Stimulated activated CD8-positive, alpha-beta memory T cell treated with anti-CD3 and anti-CD28 coated beads, Interleukin-7, amount 100 ng/mL, for 24 hours (primary cell): Measurements from ENCODE around the gene PNMT.

Experiments used
- DNase-seq: peaks from one replicate; pipeline ENCODE4 v3.0.0-alpha.2; 2020; ENCODE audit warnings: low read depth

The PNMT gene

GRCh38 chr17:39667945-39668924 is at the start of gene PNMT:
PNMT (plus strand) TSS chr17:39668453; CDS start chr17:39668476, 23 bp downstream.
- peak; percentile 46 for DNase-seq

GRCh38 chr17:39618956-39619785 is 49.1 kb upstream of the PNMT start:
- no peak for DNase-seq

- DNase-seq: no peak
These were observed 48.5 kb upstream of the PNMT start for GRCh38 chr17:39619786-39620101.

GRCh38 chr17:39621523-39622379 is 46.5 kb upstream of the PNMT start:
- DNase-seq: peak; percentile 78

GRCh38 chr17:39622380-39623006 is 45.8 kb upstream of the PNMT start:
- DNase-seq: no peak

GRCh38 chr17:39623356-39623950 is 44.8 kb upstream of the PNMT start:
- peak; percentile 87 for DNase-seq

- DNase-seq: no peak
These were observed 43.9 kb upstream of the PNMT start for GRCh38 chr17:39624313-39624712.

GRCh38 chr17:39625198-39625785 is 43.0 kb upstream of the PNMT start:
- no peak for DNase-seq

- DNase-seq: no peak
These were observed 41.8 kb upstream of the PNMT start, which contains the start of gene PPP1R1B for GRCh38 chr17:39626171-39627046. PPP1R1B (plus strand) TSS chr17:39626952; CDS start chr17:39627393, 441 bp downstream.

- no peak for DNase-seq
These were observed 41.1 kb upstream of the PNMT start for GRCh38 chr17:39627047-39627711.

GRCh38 chr17:39627712-39628516 is 40.3 kb upstream of the PNMT start:
- no peak for DNase-seq

GRCh38 chr17:39628655-39629493 is 39.4 kb upstream of the PNMT start:
- DNase-seq: no peak

- DNase-seq: no peak
These were observed 38.8 kb upstream of the PNMT start for GRCh38 chr17:39629494-39629880.

GRCh38 chr17:39629898-39630297 is 38.4 kb upstream of the PNMT start:
- DNase-seq: no peak

GRCh38 chr17:39631403-39631802 is 36.9 kb upstream of the PNMT start:
- no peak for DNase-seq

- DNase-seq: no peak
These were observed 35.9 kb upstream of the PNMT start for GRCh38 chr17:39632153-39632941.
